ENCODE data around the gene SPRED3. TPM values are rescaled to one million over a fixed set of nuclear protein-coding genes. Genes with fewer than 3 reads are reported as not detected.

SPRED3 gene
- total and polyA plus RNA-seq, 9 of the 15 experiments (the other 6 are each of a cell fraction or from before 2014, with no cell fraction given): 0.05 to 1.3 (median 0.36) TPM

GRCh38 chr19:38417544-38418506 lies 29.3 kb downstream of the SPRED3 start (continued):
- TF ChIP-seq NRF1 (conservative IDR thresholded peaks at IDR 0.05 in 1 of 2, IDR thresholded peaks at IDR 0.05 in 1 of 2) (peak; percentile 46 to 54; a peak in 3 of 4 replicates), ZNF3 (CRISPR knock-in tag; IDR thresholded peaks at IDR 0.05) (no peak), PCBP1 (IDR thresholded peaks at IDR 0.05; ENCODE audit: low read depth, low read length, poor library complexity, severe bottlenecking) (peak; percentile 65), ZKSCAN8 (CRISPR knock-in tag; IDR thresholded peaks at IDR 0.05) (no peak), ILK (tag; IDR thresholded peaks at IDR 0.05; ENCODE audit: borderline replicate concordance, low read depth) (no peak), ZNF134 (CRISPR knock-in tag; conservative IDR thresholded peaks at IDR 0.05) (no peak), CTCF (IDR thresholded peaks at IDR 0.05 in 2 of 3, conservative IDR thresholded peaks at IDR 0.05 in 1 of 3; ENCODE audit: insufficient read depth in 2 of 3, low read depth in 1 of 3, low read length in 3 of 3) (peak in 1 of 3 experiments; percentile 16; a peak in 2 of 6 replicates), SRF (CRISPR knock-in tag; IDR thresholded peaks at IDR 0.05) (0 out of 4 replicates have a peak, but pooled peaks of 1 of the 2 experiments have one; percentile 55), CREM (IDR thresholded peaks at IDR 0.05; ENCODE audit: low read depth) (peak; percentile 82), CREBBP (IDR thresholded peaks at IDR 0.05; ENCODE audit: low read depth, low read length) (no peak), PCBP2 (IDR thresholded peaks at IDR 0.05; ENCODE audit: low read depth, low read length, poor library complexity, severe bottlenecking) (no peak), RB1 (IDR thresholded peaks at IDR 0.05; ENCODE audit: low read depth) (no peak), ZHX1 (conservative IDR thresholded peaks at IDR 0.05; ENCODE audit: low read length) (no peak), FOXA1 (IDR thresholded peaks at IDR 0.05; ENCODE audit: borderline replicate concordance) (no peak), SIN3B (IDR thresholded peaks at IDR 0.05; ENCODE audit: low read depth) (no peak), ZNF830 (CRISPR knock-in tag; IDR thresholded peaks at IDR 0.05) (no peak), HDAC1 (IDR thresholded peaks at IDR 0.05) (peak in 1 of 2 experiments; percentile 48; a peak in 2 of 4 replicates), ATF3 (IDR thresholded peaks at IDR 0.05) (peak; percentile 95), ATF3 (CRISPR knock-in tag; conservative IDR thresholded peaks at IDR 0.05) (no peak)
